HL-60 (cell line): ENCODE data around the gene CDK17.

Experiments used
- DNase-seq, 2 experiments: peaks; one replicate each; pipeline ENCODE4 v3.0.0-alpha.2; 2010 to 2020; ENCODE audit warnings: low read depth in 1 of 2, low spot score in 1 of 2
- H3K27ac ChIP-seq: fragments of 250-450 bp; sonication (Bioruptor Pico); replicated peaks from 2 replicates; pipeline ENCODE4 v1.5.1; 2020; ENCODE audit warnings: mild to moderate bottlenecking, moderate library complexity
- H3K27me3 ChIP-seq: fragments of 250-450 bp; sonication (Bioruptor Pico); 2 replicates; pipeline ENCODE4 v1.5.1; 2021; ENCODE audit warnings: mild to moderate bottlenecking, moderate library complexity; ENCODE audit not compliant: insufficient read depth, poor library complexity, severe bottlenecking
- H3K4me3 ChIP-seq: replicated peaks from 2 replicates; pipeline ENCODE4 v1.5.1; 2011; ENCODE audit warnings: mild to moderate bottlenecking, control low read depth, low read length; ENCODE audit not compliant: insufficient read depth
- GABPA ChIP-seq: IDR thresholded peaks from 2 replicates; pipeline ENCODE4 v1.6.1; 2012; ENCODE audit warnings: low read depth
- POLR2AphosphoS5 ChIP-seq: IDR thresholded peaks from 2 replicates; pipeline ENCODE4 v1.6.1; 2012; ENCODE audit warnings: low read depth
- SPI1 ChIP-seq: IDR thresholded peaks from 2 replicates; pipeline ENCODE4 v1.6.1; 2012; ENCODE audit warnings: low read depth, mild to moderate bottlenecking, borderline replicate concordance
- TF ChIP-seq, protein P1 (sequence below): IDR thresholded peaks from 2 replicates; pipeline ENCODE4 v1.6.1; 2012; ENCODE audit warnings: low read depth; ENCODE audit not compliant: insufficient replicate concordance
- TF ChIP-seq, protein P2 (sequence below): IDR thresholded peaks from one replicate; pipeline ENCODE4 v1.5.1; 2011; ENCODE audit warnings: low read length, control low read depth, inconsistent platforms; ENCODE audit not compliant: insufficient read depth

CDK17 gene

DNA sequence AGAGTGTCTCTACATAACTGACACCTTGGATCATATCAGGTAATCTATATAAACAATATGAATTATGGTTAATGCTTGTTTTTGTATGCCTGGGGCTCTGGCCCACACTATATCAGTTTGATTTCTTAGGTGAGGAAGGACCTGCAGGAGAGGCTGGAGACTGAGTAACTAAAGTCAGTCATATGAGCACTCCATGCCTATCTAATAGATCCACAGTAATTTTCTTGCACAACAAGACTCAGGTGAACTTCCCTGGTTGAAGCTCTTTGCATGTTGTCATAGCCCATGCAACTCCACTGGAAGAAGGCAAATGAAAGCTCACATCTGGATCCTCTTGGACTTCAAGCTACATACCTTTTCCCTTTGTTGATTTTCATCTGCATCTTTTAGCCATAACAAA, 62.3 kb downstream of the CDK17 start:
- TF ChIP-seq SPI1 (no peak), POLR2AphosphoS5 (no peak), GABPA (no peak)
- TF ChIP-seq, protein P1, sequence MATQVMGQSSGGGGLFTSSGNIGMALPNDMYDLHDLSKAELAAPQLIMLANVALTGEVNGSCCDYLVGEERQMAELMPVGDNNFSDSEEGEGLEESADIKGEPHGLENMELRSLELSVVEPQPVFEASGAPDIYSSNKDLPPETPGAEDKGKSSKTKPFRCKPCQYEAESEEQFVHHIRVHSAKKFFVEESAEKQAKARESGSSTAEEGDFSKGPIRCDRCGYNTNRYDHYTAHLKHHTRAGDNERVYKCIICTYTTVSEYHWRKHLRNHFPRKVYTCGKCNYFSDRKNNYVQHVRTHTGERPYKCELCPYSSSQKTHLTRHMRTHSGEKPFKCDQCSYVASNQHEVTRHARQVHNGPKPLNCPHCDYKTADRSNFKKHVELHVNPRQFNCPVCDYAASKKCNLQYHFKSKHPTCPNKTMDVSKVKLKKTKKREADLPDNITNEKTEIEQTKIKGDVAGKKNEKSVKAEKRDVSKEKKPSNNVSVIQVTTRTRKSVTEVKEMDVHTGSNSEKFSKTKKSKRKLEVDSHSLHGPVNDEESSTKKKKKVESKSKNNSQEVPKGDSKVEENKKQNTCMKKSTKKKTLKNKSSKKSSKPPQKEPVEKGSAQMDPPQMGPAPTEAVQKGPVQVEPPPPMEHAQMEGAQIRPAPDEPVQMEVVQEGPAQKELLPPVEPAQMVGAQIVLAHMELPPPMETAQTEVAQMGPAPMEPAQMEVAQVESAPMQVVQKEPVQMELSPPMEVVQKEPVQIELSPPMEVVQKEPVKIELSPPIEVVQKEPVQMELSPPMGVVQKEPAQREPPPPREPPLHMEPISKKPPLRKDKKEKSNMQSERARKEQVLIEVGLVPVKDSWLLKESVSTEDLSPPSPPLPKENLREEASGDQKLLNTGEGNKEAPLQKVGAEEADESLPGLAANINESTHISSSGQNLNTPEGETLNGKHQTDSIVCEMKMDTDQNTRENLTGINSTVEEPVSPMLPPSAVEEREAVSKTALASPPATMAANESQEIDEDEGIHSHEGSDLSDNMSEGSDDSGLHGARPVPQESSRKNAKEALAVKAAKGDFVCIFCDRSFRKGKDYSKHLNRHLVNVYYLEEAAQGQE: no peak
- TF ChIP-seq, protein P2, sequence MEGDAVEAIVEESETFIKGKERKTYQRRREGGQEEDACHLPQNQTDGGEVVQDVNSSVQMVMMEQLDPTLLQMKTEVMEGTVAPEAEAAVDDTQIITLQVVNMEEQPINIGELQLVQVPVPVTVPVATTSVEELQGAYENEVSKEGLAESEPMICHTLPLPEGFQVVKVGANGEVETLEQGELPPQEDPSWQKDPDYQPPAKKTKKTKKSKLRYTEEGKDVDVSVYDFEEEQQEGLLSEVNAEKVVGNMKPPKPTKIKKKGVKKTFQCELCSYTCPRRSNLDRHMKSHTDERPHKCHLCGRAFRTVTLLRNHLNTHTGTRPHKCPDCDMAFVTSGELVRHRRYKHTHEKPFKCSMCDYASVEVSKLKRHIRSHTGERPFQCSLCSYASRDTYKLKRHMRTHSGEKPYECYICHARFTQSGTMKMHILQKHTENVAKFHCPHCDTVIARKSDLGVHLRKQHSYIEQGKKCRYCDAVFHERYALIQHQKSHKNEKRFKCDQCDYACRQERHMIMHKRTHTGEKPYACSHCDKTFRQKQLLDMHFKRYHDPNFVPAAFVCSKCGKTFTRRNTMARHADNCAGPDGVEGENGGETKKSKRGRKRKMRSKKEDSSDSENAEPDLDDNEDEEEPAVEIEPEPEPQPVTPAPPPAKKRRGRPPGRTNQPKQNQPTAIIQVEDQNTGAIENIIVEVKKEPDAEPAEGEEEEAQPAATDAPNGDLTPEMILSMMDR: no peak
- H3K27me3 ChIP-seq: no peaks in the 10 kb centered on the region
- no peak overlapping the region for H3K27ac ChIP-seq
- no peak for DNase-seq
- H3K4me3 ChIP-seq: no peak overlapping the region

DNA sequence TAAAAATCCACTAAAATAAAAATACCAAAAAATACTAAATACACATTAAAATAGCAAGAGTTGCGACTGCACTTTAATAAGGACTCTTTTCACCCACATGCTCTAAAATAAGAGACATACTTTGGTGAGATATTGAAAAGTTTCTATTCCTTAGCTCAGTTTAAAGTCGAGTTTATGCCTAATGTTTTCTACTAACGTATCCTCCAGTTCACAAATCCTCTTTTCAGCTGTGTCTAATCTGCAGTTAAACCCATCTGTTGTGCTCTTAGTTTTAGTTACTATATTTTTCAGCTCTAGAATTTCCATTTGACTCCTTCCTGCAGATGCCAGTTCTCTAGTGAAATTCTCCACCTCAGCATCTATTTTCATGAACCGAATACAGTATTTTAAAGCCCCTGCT, 63.8 kb downstream of the CDK17 start:
- Histone ChIP-seq H3K4me3 (no peak overlapping the region), H3K27me3 (no peaks in the 10 kb centered on the region), H3K27ac (no peak overlapping the region)
- no peak for DNase-seq
- TF ChIP-seq GABPA: no peak
- TF ChIP-seq SPI1: no peak
- TF ChIP-seq, protein P1: no peak
- TF ChIP-seq POLR2AphosphoS5: no peak
- TF ChIP-seq, protein P2: no peak

DNA sequence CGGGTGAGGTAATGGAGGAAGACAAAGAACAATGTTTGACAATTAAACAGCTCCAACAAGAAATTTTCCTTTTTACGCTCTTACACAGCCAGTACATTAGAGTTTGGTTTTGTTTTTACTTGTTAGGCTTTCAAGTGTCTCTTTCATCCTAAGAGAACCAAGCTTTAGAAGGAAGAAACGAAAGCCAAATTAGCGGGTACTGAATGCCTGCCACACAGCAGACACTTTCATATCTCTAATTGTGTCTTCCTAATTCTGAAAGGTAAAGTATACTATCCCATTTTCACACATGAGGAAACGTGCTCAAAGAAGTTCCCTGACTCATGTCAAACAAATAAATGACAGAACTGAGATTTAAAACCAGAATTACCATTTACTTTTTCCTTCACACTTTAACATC, 65.0 kb downstream of the CDK17 start:
- TF ChIP-seq, protein P2: no peak
- TF ChIP-seq SPI1 (no peak), POLR2AphosphoS5 (no peak), GABPA (no peak)
- TF ChIP-seq, protein P1: no peak
- no peak overlapping the region for H3K27ac ChIP-seq
- no peaks in the 10 kb centered on the region for H3K27me3 ChIP-seq
- no peak overlapping the region for H3K4me3 ChIP-seq
- no peak for DNase-seq
